Measurements from ENCODE around the gene KIRREL2.

Gene KIRREL2

GRCh38 chr19:35844482-35845214, 12.1 kb upstream of the KIRREL2 start:
- DNase-seq (ENCODE audit: low read depth in 2 of 2): no peak

GRCh38 chr19:35845215-35846037, 11.3 kb upstream of the KIRREL2 start:
- DNase-seq (ENCODE audit: low read depth in 2 of 2): no peak

GRCh38 chr19:35846038-35846668, 10.6 kb upstream of the KIRREL2 start:
- DNase-seq (ENCODE audit: low read depth in 2 of 2): no peak

GRCh38 chr19:35847911-35848310, 8.8 kb upstream of the KIRREL2 start:
- DNase-seq (ENCODE audit: low read depth in 2 of 2): no peak

GRCh38 chr19:35848486-35848885, 8.2 kb upstream of the KIRREL2 start:
- DNase-seq (ENCODE audit: low read depth in 2 of 2): no peak

GRCh38 chr19:35848919-35849505, 7.7 kb upstream of the KIRREL2 start:
- no peak for DNase-seq (ENCODE audit: low read depth in 2 of 2)

- no peak for DNase-seq (ENCODE audit: low read depth in 2 of 2)
Measured at GRCh38 chr19:35851213-35852028, 5.3 kb upstream of the KIRREL2 start.

- no peak for DNase-seq (ENCODE audit: low read depth in 2 of 2)
Measured at GRCh38 chr19:35852029-35852780, 4.5 kb upstream of the KIRREL2 start, which contains the start of gene NPHS1. Gene NPHS1 (minus strand): TSS chr19:35852504. CDS start chr19:35851837, 667 bp downstream.

GRCh38 chr19:35853038-35853756, 3.5 kb upstream of the KIRREL2 start:
- DNase-seq (ENCODE audit: low read depth in 2 of 2): no peak

GRCh38 chr19:35858311-35858710, 1.6 kb downstream of the KIRREL2 start:
- DNase-seq (ENCODE audit: low read depth in 2 of 2): no peak

GRCh38 chr19:35859414-35859813, 2.7 kb downstream of the KIRREL2 start:
- DNase-seq (ENCODE audit: low read depth in 2 of 2): no peak

- no peak for DNase-seq (ENCODE audit: low read depth in 2 of 2)
Measured at GRCh38 chr19:35860436-35860817, 3.7 kb downstream of the KIRREL2 start.

- no peak for DNase-seq (ENCODE audit: low read depth in 2 of 2)
Measured at GRCh38 chr19:35860818-35861639, 4.3 kb downstream of the KIRREL2 start.

- DNase-seq (ENCODE audit: low read depth in 2 of 2): no peak
Measured at GRCh38 chr19:35861640-35862160, 5.0 kb downstream of the KIRREL2 start.

GRCh38 chr19:35862528-35862927, 5.8 kb downstream of the KIRREL2 start:
- DNase-seq (ENCODE audit: low read depth in 2 of 2): no peak

- DNase-seq (ENCODE audit: low read depth in 2 of 2): no peak
Measured at GRCh38 chr19:35863018-35863417, 6.3 kb downstream of the KIRREL2 start.

GRCh38 chr19:35868172-35868822, 11.6 kb downstream of the KIRREL2 start, which contains the start of gene APLP1:
Gene APLP1 (plus strand): TSS chr19:35868574. CDS start chr19:35868637, 63 bp downstream.
- DNase-seq (ENCODE audit: low read depth in 2 of 2): no peak

GRCh38 chr19:35868823-35869326, 12.2 kb downstream of the KIRREL2 start:
- no peak for DNase-seq (ENCODE audit: low read depth in 2 of 2)

Measured in fibroblast of skin of left quadriceps (primary cell).